HepG2 (cell line): ENCODE measurements around the gene FAM124A. TPM values are rescaled to one million over a fixed set of nuclear protein-coding genes. Genes with fewer than 3 reads are reported as not detected.

Experiments
- ATAC-seq: fragments of 200-7000 bp; cut with Tn5 transposase; 3 replicates; pipeline ENCODE4 v1.9.1; 2020; ENCODE audit warnings: mild to moderate bottlenecking, moderate library complexity
- BruUV-seq: library from RNA; stranded (reverse); fragments of 400-500 nt; replicated peaks from 2 replicates; lab custom pipeline; 2021; lab: Mats Ljungman, UMichigan
- CTCF ChIA-PET: fragments of 300-600 bp; formaldehyde crosslinking; extraction: SDS; loops from one replicate; lab custom pipeline; 2021; ENCODE audit warnings: low total read pairs, inconsistent platforms, low intra/inter-chr PET ratio; lab: Yijun Ruan, JAX
- POLR2A ChIA-PET: fragments of 350-600 bp; sonication (Branson Sonifier 250); formaldehyde crosslinking; loops from one replicate; lab custom pipeline; 2020; ENCODE audit warnings: antibody characterized with exemption, inconsistent platforms; lab: Yijun Ruan, JAX
- DNase-seq: peaks from one replicate; pipeline ENCODE4 v3.0.0-alpha.2; 2015; ENCODE audit warnings: low spot score
- FAIRE-seq: peaks from 3 replicates; lab custom pipeline; 2011; peaks lifted over from hg19 to GRCh38; lab: Jason Lieb, UNC
- H2AFZ ChIP-seq: one replicate; pipeline ENCODE4 v1.6.1; 2011; ENCODE audit warnings: low read length, inconsistent platforms
- H3K27ac ChIP-seq: fragments of 300-600 bp; 3 replicates; pipeline ENCODE4 v1.8.0; 2011; ENCODE audit warnings: mixed run types, mild to moderate bottlenecking, mixed read lengths, low read length, inconsistent platforms; ENCODE audit not compliant: insufficient read depth; ENCODE audit errors: extremely low read length
- H3K27me3 ChIP-seq, 2 experiments: fragments of 200-600 bp in 1 of 2; 2 replicates in 1 of 2; 3 replicates in 1 of 2; pipeline versions ENCODE4 v1.6.0 to v1.8.0; 2011; ENCODE audit warnings: low read length in 2 of 2, mild to moderate bottlenecking in 2 of 2, moderate library complexity in 2 of 2, inconsistent platforms in 1 of 2; ENCODE audit not compliant: insufficient read depth in 2 of 2, control insufficient read depth in 1 of 2
- H3K36me3 ChIP-seq, 2 experiments: fragments of 200-600 bp in 1 of 2; replicated peaks in 1 of 2; 2 replicates in 1 of 2; 3 replicates in 1 of 2; pipeline versions ENCODE4 v1.5.1 to v1.8.0; 2011; ENCODE audit warnings: low read length in 2 of 2, inconsistent platforms in 1 of 2; ENCODE audit not compliant: insufficient read depth in 2 of 2, control insufficient read depth in 1 of 2
- H3K4me1 ChIP-seq: 2 replicates; pipeline ENCODE4 v1.5.1; 2012; ENCODE audit warnings: low read length, inconsistent platforms; ENCODE audit not compliant: insufficient read depth
- H3K4me2 ChIP-seq: 2 replicates; pipeline ENCODE4 v1.6.0; 2011; ENCODE audit warnings: low read depth, low read length, inconsistent platforms
- H3K4me3 ChIP-seq, 3 experiments: fragments of 200-600 bp in 1 of 3; sonication (generic), shearing (Covaris generic) in 1 of 3; replicated peaks in 1 of 3; 2 replicates each; pipeline ENCODE4 v1.5.1; 2011 to 2016; ENCODE audit warnings: low read length in 3 of 3, inconsistent platforms in 2 of 3, low read depth in 2 of 3, mild to moderate bottlenecking in 2 of 3, control low read depth in 1 of 3, mixed read lengths in 1 of 3; ENCODE audit not compliant: insufficient read depth in 1 of 3
- H3K79me2 ChIP-seq: one replicate; pipeline ENCODE4 v1.6.1; 2011; ENCODE audit warnings: low read length, inconsistent platforms; ENCODE audit not compliant: insufficient read depth
- H3K9ac ChIP-seq: 2 replicates; pipeline ENCODE4 v1.6.0; 2011; ENCODE audit warnings: mild to moderate bottlenecking, low read depth, low read length, inconsistent platforms; ENCODE audit not compliant: insufficient read depth
- H3K9me3 ChIP-seq: 2 replicates; pipeline ENCODE4 v1.5.1; 2012; ENCODE audit warnings: mild to moderate bottlenecking, low read length
- H4K20me1 ChIP-seq: 2 replicates; pipeline ENCODE4 v1.6.0; 2011; ENCODE audit warnings: inconsistent platforms, mild to moderate bottlenecking, low read length, moderate library complexity; ENCODE audit not compliant: insufficient read depth
- ATM ChIP-seq: fragments of 450-650 bp; IDR thresholded peaks from 2 replicates; pipeline ENCODE4 v1.7.1; 2017; ENCODE audit warnings: mild to moderate bottlenecking, borderline replicate concordance
- CBX2 ChIP-seq, 2 experiments: fragments of 200-600 bp in 1 of 2; sonication (generic); formaldehyde crosslinking in 1 of 2; IDR thresholded peaks; 2 replicates each; pipeline versions ENCODE4 v1.7.0 to v1.8.1; 2018 to 2022; ENCODE audit warnings: low read depth in 2 of 2, low read length in 1 of 2, mild to moderate bottlenecking in 1 of 2, missing genetic modification reagents in 1 of 2
- FIP1L1 ChIP-seq: fragments of 200-400 bp; formaldehyde crosslinking; IDR thresholded peaks from 2 replicates; pipeline ENCODE4 v1.6.1; 2018; ENCODE audit warnings: low read depth, mild to moderate bottlenecking, low read length, moderate library complexity, borderline replicate concordance; ENCODE audit not compliant: insufficient read depth
- KMT2B ChIP-seq: IDR thresholded peaks from 2 replicates; pipeline ENCODE4 v1.6.1; 2016; ENCODE audit warnings: missing genetic modification reagents, missing compliant biosample characterization
- NFRKB ChIP-seq: fragments of 450-650 bp; IDR thresholded peaks from 2 replicates; pipeline ENCODE4 v1.6.1; 2017
- PBX2 ChIP-seq: IDR thresholded peaks from 2 replicates; pipeline ENCODE4 v1.6.1; 2016; ENCODE audit warnings: control low read depth
- SOX13 ChIP-seq, 3 experiments: fragments of 450-650 bp in 1 of 3; sonication (generic) in 1 of 3; formaldehyde crosslinking in 1 of 3; IDR thresholded peaks in 2 of 3; conservative IDR thresholded peaks in 1 of 3; 2 replicates each; pipeline versions ENCODE4 v1.5.0 to v1.6.1; 2016 to 2020; ENCODE audit warnings: antibody characterized with exemption in 1 of 3, mild to moderate bottlenecking in 1 of 3, missing compliant biosample characterization in 1 of 3, missing genetic modification reagents in 1 of 3, moderate library complexity in 1 of 3
- ZNF580 ChIP-seq: IDR thresholded peaks from 2 replicates; pipeline ENCODE4 v1.6.1; 2016; ENCODE audit warnings: low read depth, borderline replicate concordance
- whole genome bisulfite sequencing: methylation state at CpG from one replicate; pipeline ENCODE4 v1.1.6; 2017; ENCODE audit warnings: low lambda C conversion rate; 5-methylcytosine and 5-hydroxymethylcytosine counted together
- in situ Hi-C: cut with HindIII; loops from 2 replicates; pipeline ENCODE4 v1.10.0; 2017; ENCODE audit warnings: low pct_unique_long_range_greater_than_20kb; ENCODE audit not compliant: extremely low pct_ligation_motif_present
- intact Hi-C: fragments of 100-400 bp; cut with micrococcal nuclease; formaldehyde crosslinking; loops from one replicate; pipeline ENCODE4 v1.10.0; 2022; ENCODE audit not compliant: unreplicated experiment
- polyA plus RNA-seq, 8 experiments: library from polyadenylated mRNA; depleted of rRNA in 3 of 8; stranded (reverse) in 7 of 8; unstranded in 1 of 8; fragments of >200 nt; fragmentation: Illumina TruSeq in 4 of 8; extraction: Trizol in 4 of 8; gene quantifications; 2 replicates each; pipeline versions ENCODE4 v1.2.1 to v1.2.3, GENCODE V29; 2011 to 2016; ENCODE audit warnings: low read depth in 4 of 8, missing spikeins in 1 of 8, mixed read lengths in 1 of 8; ENCODE audit not compliant: insufficient read depth in 1 of 8
- total RNA-seq, 5 experiments: library from RNA; depleted of rRNA; stranded (reverse); fragments of >200 nt; fragmentation: Illumina TruSeq; extraction: Trizol; gene quantifications; 2 replicates each; pipeline ENCODE4 v1.2.3, GENCODE V29; 2016; ENCODE audit warnings: low read depth in 1 of 5

FAM124A gene
- total and polyA plus RNA-seq, 2 of the 13 experiments (the other 11 are each of a cell fraction or from before 2014, with no cell fraction given) = not detected

GRCh38 chr13:51249255-51249654 is 27.1 kb downstream of the FAM124A start:
- FAIRE-seq = no peak
- 87% methylated on average over 1 of the region's 1 CpG for WGBS
- no peak overlapping the region for H2AFZ ChIP-seq
- no peak overlapping the region for H3K9ac ChIP-seq
- no peak overlapping the region for H3K4me2 ChIP-seq
- peaks cover 7 to 34% of the 10 kb centered on the region in 2 experiments; a peak in 4 of 5 replicates for H3K27me3 ChIP-seq
- no peak overlapping the region for H3K4me3 ChIP-seq
- intact Hi-C loops = no loop called here
- no peaks in the 10 kb centered on the region for H3K4me1 ChIP-seq
- ChIA-PET POLR2A (no interaction called here), CTCF (no interaction called here)
- TF ChIP-seq NFRKB = no peak
- TF ChIP-seq SOX13 (IDR thresholded peaks at IDR 0.05) = no peak
- no peak for TF ChIP-seq SOX13 (CRISPR knock-in tag; conservative IDR thresholded peaks at IDR 0.05 in 1 of 2, IDR thresholded peaks at IDR 0.05 in 1 of 2)
- TF ChIP-seq ZNF580 (CRISPR knock-in tag) = no peak
- TF ChIP-seq KMT2B = no peak
- no peak for TF ChIP-seq ATM
- BruUV-seq = no TSS peak
- H3K36me3 ChIP-seq = no peaks in the 10 kb centered on the region
- no peaks in the 10 kb centered on the region for H3K79me2 ChIP-seq
- no peak for DNase-seq
- in situ Hi-C loops = no loop called here
- no peaks in the 10 kb centered on the region for H3K9me3 ChIP-seq
- no peaks in the 10 kb centered on the region for H4K20me1 ChIP-seq
- H3K27ac ChIP-seq = no peak overlapping the region
- ATAC-seq = no peak

- H4K20me1 ChIP-seq = no peaks in the 10 kb centered on the region
- no peak overlapping the region for H2AFZ ChIP-seq
- no TSS peak for BruUV-seq
- 22% methylated on average over 4 of the region's 4 CpGs for WGBS
- intact Hi-C loops (no loop called here), in situ Hi-C loops (no loop called here)
- FAIRE-seq (peak; percentile 42), ATAC-seq (peak; percentile 80), DNase-seq (peak; percentile 13)
- no peaks in the 10 kb centered on the region for H3K36me3 ChIP-seq
- H3K27ac ChIP-seq = no peak overlapping the region
- no peaks in the 10 kb centered on the region for H3K79me2 ChIP-seq
- H3K9ac ChIP-seq = no peak overlapping the region
- TF ChIP-seq PBX2 (no peak), CBX2 (IDR thresholded peaks at IDR 0.05; ENCODE audit: low read depth, low read length) (no peak), CBX2 (CRISPR knock-in tag; IDR thresholded peaks at IDR 0.05; ENCODE audit: low read depth) (no peak), FIP1L1 (no peak)
- CTCF ChIA-PET = no interaction called here
- no peaks in the 10 kb centered on the region for H3K4me1 ChIP-seq
- POLR2A ChIA-PET = no interaction called here
- no peak overlapping the region for H3K4me2 ChIP-seq
- no peaks in the 10 kb centered on the region for H3K9me3 ChIP-seq
- H3K27me3 ChIP-seq = peaks cover 7 to 26% of the 10 kb centered on the region in 2 experiments; a peak in 4 of 5 replicates
- H3K4me3 ChIP-seq = no peak overlapping the region
Observed at GRCh38 chr13:51249770-51250741, 27.9 kb downstream of the FAM124A start.
